HG03108 (cell line): ENCODE measurements around the gene UBE2D2.
"Not testable (repeated sequence)": the region's sequence is repeated elsewhere in the genome, so short reads cannot be mapped to it uniquely, and the experiment has no call there.

Source experiments
- ATAC-seq: cut with Tn5 transposase; IDR thresholded peaks from one replicate; pipeline ENCODE4 v1.9.1; 2021; ENCODE audit warnings: moderate library complexity; ENCODE audit not compliant: unreplicated experiment

Gene UBE2D2

GRCh38 chr5:139578325-139578724 is 17.2 kb downstream of the UBE2D2 start:
- ATAC-seq: no peak

- ATAC-seq: not testable (repeated sequence)
Observed at GRCh38 chr5:139582181-139582580, 21.0 kb downstream of the UBE2D2 start.

GRCh38 chr5:139584137-139584536 is 23.0 kb downstream of the UBE2D2 start:
- ATAC-seq: no peak

GRCh38 chr5:139588116-139588515 is 27.0 kb downstream of the UBE2D2 start:
- not testable (repeated sequence) for ATAC-seq

GRCh38 chr5:139588962-139589361 is 27.8 kb downstream of the UBE2D2 start:
- ATAC-seq: no peak

GRCh38 chr5:139592289-139592688 is 31.1 kb downstream of the UBE2D2 start:
- ATAC-seq: no peak

- ATAC-seq: not testable (repeated sequence)
Observed at GRCh38 chr5:139593076-139593475, 31.9 kb downstream of the UBE2D2 start.

- peak; percentile 61 for ATAC-seq
Observed at GRCh38 chr5:139593716-139594319, 32.7 kb downstream of the UBE2D2 start.

GRCh38 chr5:139597134-139597533 is 36.0 kb downstream of the UBE2D2 start:
- ATAC-seq: no peak

GRCh38 chr5:139598601-139598965 is 37.4 kb downstream of the UBE2D2 start:
- ATAC-seq: not testable (repeated sequence)

- no peak for ATAC-seq
Observed at GRCh38 chr5:139600336-139600949, 39.3 kb downstream of the UBE2D2 start.

- no peak for ATAC-seq
Observed at GRCh38 chr5:139601429-139601828, 40.3 kb downstream of the UBE2D2 start.

GRCh38 chr5:139601948-139602347 is 40.8 kb downstream of the UBE2D2 start:
- ATAC-seq: not testable (repeated sequence)

GRCh38 chr5:139605887-139606286 is 44.7 kb downstream of the UBE2D2 start:
- ATAC-seq: peak; percentile 66

GRCh38 chr5:139611703-139612584 is 50.8 kb downstream of the UBE2D2 start:
- no peak for ATAC-seq

GRCh38 chr5:139619861-139620260 is 58.7 kb downstream of the UBE2D2 start:
- no peak for ATAC-seq

- ATAC-seq: not testable (repeated sequence)
Observed at GRCh38 chr5:139625398-139625797, 64.3 kb downstream of the UBE2D2 start.

GRCh38 chr5:139630855-139631254 is 69.7 kb downstream of the UBE2D2 start:
- no peak for ATAC-seq

GRCh38 chr5:139631520-139632165 is 70.5 kb downstream of the UBE2D2 start:
- no peak for ATAC-seq

GRCh38 chr5:139633295-139634027 is 72.3 kb downstream of the UBE2D2 start:
- ATAC-seq: no peak

GRCh38 chr5:139634028-139634325 is 72.8 kb downstream of the UBE2D2 start:
- ATAC-seq: no peak
